HUES48 (cell line): ENCODE data around the gene ENKUR.
"Not testable (repeated sequence)": the region's sequence is repeated elsewhere in the genome, so short reads cannot be mapped to it uniquely, and the experiment has no call there.

Experiments
- H3K27ac ChIP-seq: one replicate; pipeline ENCODE4 v1.7.0; 2013; ENCODE audit warnings: low read depth, low read length, inconsistent platforms
- H3K27me3 ChIP-seq: 2 replicates; pipeline ENCODE4 v1.6.1; 2013; ENCODE audit warnings: mild to moderate bottlenecking, low read length; ENCODE audit not compliant: control insufficient read depth, insufficient read depth
- H3K36me3 ChIP-seq: 2 replicates; pipeline ENCODE4 v1.6.1; 2013; ENCODE audit warnings: low read length; ENCODE audit not compliant: control insufficient read depth, insufficient read depth
- H3K4me1 ChIP-seq: 2 replicates; pipeline ENCODE4 v1.6.1; 2013; ENCODE audit warnings: mild to moderate bottlenecking, low read length; ENCODE audit not compliant: control insufficient read depth, insufficient read depth
- H3K4me3 ChIP-seq: 2 replicates; pipeline ENCODE4 v1.5.1; 2013; ENCODE audit warnings: mild to moderate bottlenecking, low read depth, low read length
- H3K9ac ChIP-seq: 2 replicates; pipeline ENCODE4 v1.6.1; 2013; ENCODE audit warnings: mild to moderate bottlenecking, low read depth, low read length, moderate library complexity
- H3K9me3 ChIP-seq: 2 replicates; pipeline ENCODE4 v1.6.1; 2013; ENCODE audit warnings: low read length; ENCODE audit not compliant: control insufficient read depth, insufficient read depth

The ENKUR gene

GRCh38 chr10:24958721-24959381 is 57.1 kb downstream of the ENKUR start:
- H3K27me3 ChIP-seq = no peaks in the 10 kb centered on the region
- no peak overlapping the region for H3K9ac ChIP-seq
- no peak overlapping the region for H3K4me3 ChIP-seq
- H3K9me3 ChIP-seq = no peaks in the 10 kb centered on the region
- H3K27ac ChIP-seq = no peak overlapping the region
- no peaks in the 10 kb centered on the region for H3K36me3 ChIP-seq
- peaks cover 20% of the 10 kb centered on the region for H3K4me1 ChIP-seq

- no peak overlapping the region for H3K4me3 ChIP-seq
- H3K9me3 ChIP-seq = no peaks in the 10 kb centered on the region
- no peak overlapping the region for H3K9ac ChIP-seq
- no peak overlapping the region for H3K27ac ChIP-seq
- no peaks in the 10 kb centered on the region for H3K27me3 ChIP-seq
- H3K4me1 ChIP-seq = peaks cover 26% of the 10 kb centered on the region
- H3K36me3 ChIP-seq = no peaks in the 10 kb centered on the region
These were observed 57.8 kb downstream of the ENKUR start for GRCh38 chr10:24958091-24958720.

GRCh38 chr10:24957624-24958051 is 58.3 kb downstream of the ENKUR start:
- not testable (repeated sequence) for H3K9me3 ChIP-seq, H3K27ac ChIP-seq, H3K27me3 ChIP-seq, H3K4me3 ChIP-seq, H3K36me3 ChIP-seq, H3K9ac ChIP-seq
- H3K4me1 ChIP-seq = peaks cover 28% of the 10 kb centered on the region

GRCh38 chr10:24953675-24954074 is 62.3 kb downstream of the ENKUR start:
- Histone ChIP-seq H3K9ac (peak overlapping the region; percentile 70; the same call in 1 of the 2 replicates), H3K27ac (peak overlapping the region; percentile 96), H3K9me3 (no peaks in the 10 kb centered on the region), H3K27me3 (no peaks in the 10 kb centered on the region), H3K4me3 (peak overlapping the region; percentile 60), H3K36me3 (no peaks in the 10 kb centered on the region), H3K4me1 (peaks cover 33% of the 10 kb centered on the region)

- H3K27ac ChIP-seq = peak overlapping the region; percentile 96
- H3K9me3 ChIP-seq = no peaks in the 10 kb centered on the region
- no peaks in the 10 kb centered on the region for H3K36me3 ChIP-seq
- peaks cover 26% of the 10 kb centered on the region for H3K4me1 ChIP-seq
- H3K9ac ChIP-seq = peak overlapping the region; percentile 70
- no peaks in the 10 kb centered on the region for H3K27me3 ChIP-seq
- H3K4me3 ChIP-seq = peak overlapping the region; percentile 60
These were observed 63.0 kb downstream of the ENKUR start for GRCh38 chr10:24952707-24953645.

- peaks cover 26% of the 10 kb centered on the region for H3K4me1 ChIP-seq
- no peaks in the 10 kb centered on the region for H3K27me3 ChIP-seq
- peak within 1 kb of the TSS; percentile 96 for H3K27ac ChIP-seq
- H3K4me3 ChIP-seq = peak within 1 kb of the TSS; percentile 60
- H3K36me3 ChIP-seq = no peaks in the 10 kb centered on the region
- H3K9ac ChIP-seq = peak within 1 kb of the TSS; percentile 70
- H3K9me3 ChIP-seq = no peaks in the 10 kb centered on the region
These were observed 63.7 kb downstream of the ENKUR start, which contains the start of gene PRTFDC1 for GRCh38 chr10:24952143-24952706. TSS of gene PRTFDC1 (minus strand) at chr10:24952606. CDS start at chr10:24952575, 31 bp downstream.

- Histone ChIP-seq H3K9ac (peak overlapping the region; percentile 70), H3K36me3 (no peaks in the 10 kb centered on the region), H3K27ac (peak overlapping the region; percentile 96), H3K27me3 (no peaks in the 10 kb centered on the region), H3K4me1 (peaks cover 26% of the 10 kb centered on the region), H3K9me3 (no peaks in the 10 kb centered on the region), H3K4me3 (peak overlapping the region; percentile 60)
These were observed 64.5 kb downstream of the ENKUR start for GRCh38 chr10:24951201-24952142.

- Histone ChIP-seq H3K36me3 (no peaks in the 10 kb centered on the region), H3K4me3 (no peak overlapping the region), H3K9ac (no peak overlapping the region), H3K27ac (peak overlapping the region; percentile 96), H3K27me3 (no peaks in the 10 kb centered on the region), H3K4me1 (peaks cover 26% of the 10 kb centered on the region), H3K9me3 (no peaks in the 10 kb centered on the region)
These were observed 65.5 kb downstream of the ENKUR start for GRCh38 chr10:24950439-24950838.

GRCh38 chr10:24949616-24950015 is 66.3 kb downstream of the ENKUR start:
- Histone ChIP-seq H3K4me3 (no peak overlapping the region), H3K36me3 (no peaks in the 10 kb centered on the region), H3K9ac (no peak overlapping the region), H3K9me3 (no peaks in the 10 kb centered on the region), H3K27me3 (no peaks in the 10 kb centered on the region), H3K27ac (no peak overlapping the region), H3K4me1 (peaks cover 26% of the 10 kb centered on the region)
